Adipose tissue (tissue), 3 donors: Measurements from ENCODE around the gene SLC16A7. TPM values are rescaled to one million over a fixed set of nuclear protein-coding genes. Genes with fewer than 3 reads are reported as not detected.

Source experiments
- H3K27ac ChIP-seq: one replicate; pipeline ENCODE4 v1.5.1; 2013; ENCODE audit warnings: low read depth, low read length
- WGBS, 3 donors: extraction: QIAGEN DNeasy Blood & Tissue Kit; methylation state at CpG; one replicate each; pipeline ENCODE4 v1.1.7; 2013; 5-methylcytosine and 5-hydroxymethylcytosine counted together
- polyA plus RNA-seq, 3 donors: library from polyadenylated mRNA; stranded (reverse); fragments of 200-250 nt; gene quantifications; one replicate each; pipeline ENCODE4 v1.2.3, GENCODE V29; 2013
- donor health status: healthy with polysubstance abuse.
- donor health status: Bipolar disorder and iron deficiency.
- donor health status: healthy.

SLC16A7 gene
- polyA plus RNA-seq, 3 donors, result 3.3 to 24.0 (median 6.1) TPM

- H3K27ac ChIP-seq, result no peak overlapping the region
Measured at GRCh38 chr12:59654061-59654460, 58.2 kb downstream of the SLC16A7 start.

GRCh38 chr12:59657266-59657665, 61.4 kb downstream of the SLC16A7 start:
- WGBS, 3 donors, result 83 to 91% (median 84%) methylated on average over 2 of the region's 2 CpGs
- no peak overlapping the region for H3K27ac ChIP-seq

- WGBS, 3 donors, result 84 to 87% (median 86%) methylated on average over 1 of the region's 1 CpG
- no peak overlapping the region for H3K27ac ChIP-seq
Measured at GRCh38 chr12:59657711-59658110, 61.9 kb downstream of the SLC16A7 start.

GRCh38 chr12:59660148-59660547, 64.3 kb downstream of the SLC16A7 start:
- 78 to 92% (median 84%) methylated on average over 2 of the region's 2 CpGs for WGBS, 3 donors
- H3K27ac ChIP-seq, result no peak overlapping the region

- 94 to 99% (median 99%) methylated on average over 2 of the region's 2 CpGs for WGBS, 3 donors
- no peak overlapping the region for H3K27ac ChIP-seq
Measured at GRCh38 chr12:59660921-59661597, 65.2 kb downstream of the SLC16A7 start.

- WGBS, 3 donors, result 59 to 82% (median 79%) methylated on average over 2 of the region's 2 CpGs
Measured at GRCh38 chr12:59664495-59664894, 68.7 kb downstream of the SLC16A7 start.

GRCh38 chr12:59665701-59666100, 69.9 kb downstream of the SLC16A7 start:
- no peak overlapping the region for H3K27ac ChIP-seq
- 34 to 66% (median 64%) methylated on average over 2 of the region's 2 CpGs for WGBS, 3 donors

More at GRCh38 chr12:59664495-59664894, 68.7 kb downstream of the SLC16A7 start:
- H3K27ac ChIP-seq, result no peak overlapping the region

- no peak overlapping the region for H3K27ac ChIP-seq
- 83 to 88% (median 85%) methylated on average over 2 of the region's 2 CpGs for WGBS, 3 donors
Measured at GRCh38 chr12:59668674-59669073, 72.8 kb downstream of the SLC16A7 start.

- WGBS, 3 donors, result 94 to 98% (median 98%) methylated on average over 2 of the region's 2 CpGs
- H3K27ac ChIP-seq, result no peak overlapping the region
Measured at GRCh38 chr12:59672273-59672672, 76.4 kb downstream of the SLC16A7 start.

- 91 to 95% (median 93%) methylated on average over 1 of the region's 1 CpG for WGBS, 3 donors
- H3K27ac ChIP-seq, result no peak overlapping the region
Measured at GRCh38 chr12:59675461-59675860, 79.6 kb downstream of the SLC16A7 start.

- no peak overlapping the region for H3K27ac ChIP-seq
- WGBS, 3 donors, result 45 to 92% (median 86%) methylated on average over 3 of the region's 3 CpGs
Measured at GRCh38 chr12:59677857-59678256, 82.0 kb downstream of the SLC16A7 start.

- WGBS, 3 donors, result 89 to 91% (median 90%) methylated on average over 5 of the region's 5 CpGs
- H3K27ac ChIP-seq, result no peak overlapping the region
Measured at GRCh38 chr12:59678759-59679411, 83.1 kb downstream of the SLC16A7 start.

GRCh38 chr12:59689776-59690175, 93.9 kb downstream of the SLC16A7 start:
- WGBS, 3 donors, result 83 to 91% (median 84%) methylated on average over 2 of the region's 2 CpGs
- H3K27ac ChIP-seq, result no peak overlapping the region

GRCh38 chr12:59695379-59695778, 99.5 kb downstream of the SLC16A7 start:
- H3K27ac ChIP-seq, result no peak overlapping the region
- WGBS, 3 donors, result 45 to 73% (median 61%) methylated on average over 1 of the region's 1 CpG

- 62 to 87% (median 63%) methylated on average over 4 of the region's 4 CpGs for WGBS, 3 donors
Measured at GRCh38 chr12:59698600-59698999, 102.8 kb downstream of the SLC16A7 start.

GRCh38 chr12:59699421-59700152, 103.8 kb downstream of the SLC16A7 start:
- 35 to 67% (median 63%) methylated on average over 2 of the region's 2 CpGs for WGBS, 3 donors
- H3K27ac ChIP-seq, result no peak overlapping the region

More at GRCh38 chr12:59698600-59698999, 102.8 kb downstream of the SLC16A7 start:
- H3K27ac ChIP-seq, result no peak overlapping the region

GRCh38 chr12:59700153-59700450, 104.3 kb downstream of the SLC16A7 start:
- WGBS, 3 donors, result 63 to 83% (median 82%) methylated on average over 1 of the region's 1 CpG
- H3K27ac ChIP-seq, result no peak overlapping the region

GRCh38 chr12:59708064-59708463, 112.2 kb downstream of the SLC16A7 start:
- H3K27ac ChIP-seq, result no peak overlapping the region

- 84 to 93% (median 84%) methylated on average over 1 of the region's 1 CpG for WGBS, 3 donors
- no peak overlapping the region for H3K27ac ChIP-seq
Measured at GRCh38 chr12:59708484-59708883, 112.7 kb downstream of the SLC16A7 start.
